Pancreas (tissue), 10 donors: ENCODE measurements around the gene FHIT. TPM values are rescaled to one million over a fixed set of nuclear protein-coding genes. Genes with fewer than 3 reads are reported as not detected.

Source experiments
- ATAC-seq, 4 donors: fragments of 200-7000 bp; cut with Tn5 transposase; one replicate each; pipeline versions ENCODE4 v1.8.0 to v1.9.1; 2020; ENCODE audit warnings: mild to moderate bottlenecking in 4 of 4, moderate library complexity in 4 of 4
- DNase-seq, 6 donors: peaks; one replicate each; pipeline ENCODE4 v3.0.0-alpha.2; 2020
- FAIRE-seq: peaks from 2 replicates; lab custom pipeline; 2012; peaks lifted over from hg19 to GRCh38; lab: Jason Lieb, UNC
- H3K27ac ChIP-seq, 4 donors: fragments of 200-600 bp; sonication (generic); 1 replicate in 3 of 4; 2 replicates in 1 of 4; pipeline versions ENCODE4 v1.5.0 to v1.8.0; 2020
- H3K27me3 ChIP-seq, 4 donors: fragments of 200-600 bp; one replicate each; pipeline ENCODE4 v1.8.0; 2021
- H3K36me3 ChIP-seq, 3 donors: fragments of 200-600 bp; sonication (generic) in 1 of 3; one replicate each; pipeline versions ENCODE4 v1.5.0 to v1.8.0; 2020 to 2021
- H3K4me1 ChIP-seq, 3 donors: fragments of 200-600 bp; one replicate each; pipeline ENCODE4 v1.8.0; 2021
- H3K4me3 ChIP-seq, 4 donors: fragments of 200-600 bp; sonication (generic) in 2 of 4; one replicate each; pipeline versions ENCODE4 v1.5.0 to v1.8.0; 2020 to 2021
- H3K9me3 ChIP-seq, 4 donors: fragments of 200-600 bp; one replicate each; pipeline ENCODE4 v1.8.0; 2021
- CTCF ChIP-seq, 4 donors: fragments of 200-600 bp; sonication (generic) in 3 of 4; IDR thresholded peaks; one replicate each; pipeline versions ENCODE4 v1.5.0 to v1.8.0; 2021; ENCODE audit warnings: antibody characterized with exemption in 4 of 4
- WGBS, 2 donors: extraction: QIAGEN DNeasy Blood & Tissue Kit; methylation state at CpG; one replicate each; pipeline ENCODE4 v1.1.7; 2013; 5-methylcytosine and 5-hydroxymethylcytosine counted together
- intact Hi-C, 3 donors: fragments of 100-400 bp; cut with DNase I; formaldehyde crosslinking; loops; one replicate each; pipeline versions ENCODE4 v1.11.1 to v1.14.2; 2022
- polyA plus RNA-seq, 2 donors: library from polyadenylated mRNA; stranded (reverse); fragments of 200-250 nt; gene quantifications; one replicate each; pipeline ENCODE4 v1.2.3, GENCODE V29; 2013
- total RNA-seq, 6 donors: library from RNA; stranded (reverse); fragmentation: NEBNext Ultra II Directional in 4 of 6; extraction: Animal tissue kit (Norgen Biotek cat#: 25700) in 4 of 6; gene quantifications; one replicate each; pipeline versions ENCODE4 v1.2.1 to v1.2.4, GENCODE V29; 2021 to 2023
- donor health status: healthy with polysubstance abuse.
- donor health status: DM: no; HTN: no; CAD: no; lungs with moderate emphysema.
- donor health status: DM: no; HTN: no; CAD: no.
- donor health status: control.
- donor health status: control.
- donor health status: Bipolar disorder and iron deficiency.
- donor health status: DM: yes; HTN: yes; CAD: no.
- donor health status: DM: no; HTN: no; CAD: no.
- donor health status: DM: no; HTN: no; CAD: no.
- donor health status: DM: yes; HTN: yes; CAD: no.

The FHIT gene
- total and polyA plus RNA-seq, 8 donors: 4.8 to 15.7 (median 8.0) TPM

- ATAC-seq: no peak
- Histone ChIP-seq H3K4me3 (no peak overlapping the region), H3K9me3 (no peaks in the 10 kb centered on the region), H3K4me1 (no peaks in the 10 kb centered on the region), H3K27ac (no peak overlapping the region), H3K27me3 (no peaks in the 10 kb centered on the region), H3K36me3 (no peaks in the 10 kb centered on the region)
- DNase-seq: no peak
- no peak for TF ChIP-seq CTCF (IDR thresholded peaks at IDR 0.05)
- no peak for FAIRE-seq
- intact Hi-C loops: no loop called here
- 94 to 96% methylated on average over 3 of the region's 3 CpGs for WGBS, 2 donors
These were observed 491.1 kb downstream of the FHIT start for GRCh38 chr3:60760145-60760544.

GRCh38 chr3:60759439-60759838 is 491.8 kb downstream of the FHIT start:
- H3K36me3 ChIP-seq: no peaks in the 10 kb centered on the region
- no peaks in the 10 kb centered on the region for H3K9me3 ChIP-seq
- no peaks in the 10 kb centered on the region for H3K4me1 ChIP-seq
- 95% methylated on average over 3 of the region's 3 CpGs for WGBS, 2 donors
- no peak for ATAC-seq
- no peak for TF ChIP-seq CTCF (IDR thresholded peaks at IDR 0.05)
- no peaks in the 10 kb centered on the region for H3K27me3 ChIP-seq
- intact Hi-C loops: no loop called here
- no peak for FAIRE-seq
- DNase-seq: no peak
- no peak overlapping the region for H3K4me3 ChIP-seq
- H3K27ac ChIP-seq: no peak overlapping the region

GRCh38 chr3:60758831-60759230 is 492.4 kb downstream of the FHIT start:
- ATAC-seq (no peak), FAIRE-seq (no peak), DNase-seq (no peak)
- Histone ChIP-seq H3K4me1 (no peaks in the 10 kb centered on the region), H3K4me3 (no peak overlapping the region), H3K27ac (no peak overlapping the region), H3K9me3 (no peaks in the 10 kb centered on the region), H3K27me3 (no peaks in the 10 kb centered on the region), H3K36me3 (no peaks in the 10 kb centered on the region)
- TF ChIP-seq CTCF (IDR thresholded peaks at IDR 0.05): no peak
- intact Hi-C loops: no loop called here
- 94 to 100% methylated on average over 5 of the region's 5 CpGs for WGBS, 2 donors

GRCh38 chr3:60758171-60758570 is 493.1 kb downstream of the FHIT start:
- intact Hi-C loops: no loop called here
- no peak for FAIRE-seq
- WGBS, 2 donors: 77 to 84% methylated on average over 2 of the region's 2 CpGs

GRCh38 chr3:60757724-60758123 is 493.5 kb downstream of the FHIT start:
- ATAC-seq (no peak), DNase-seq (no peak), FAIRE-seq (no peak)
- intact Hi-C loops: no loop called here
- no peak overlapping the region for H3K4me3 ChIP-seq
- no peaks in the 10 kb centered on the region for H3K36me3 ChIP-seq
- no peak for TF ChIP-seq CTCF (IDR thresholded peaks at IDR 0.05)
- WGBS, 2 donors: 77 to 84% methylated on average over 6 of the region's 6 CpGs
- H3K27me3 ChIP-seq: no peaks in the 10 kb centered on the region
- no peak overlapping the region for H3K27ac ChIP-seq
- H3K9me3 ChIP-seq: no peaks in the 10 kb centered on the region
- H3K4me1 ChIP-seq: no peaks in the 10 kb centered on the region

More at GRCh38 chr3:60758171-60758570, 493.1 kb downstream of the FHIT start:
- no peaks in the 10 kb centered on the region for H3K9me3 ChIP-seq
- H3K36me3 ChIP-seq: no peaks in the 10 kb centered on the region
- no peak for TF ChIP-seq CTCF (IDR thresholded peaks at IDR 0.05)
- H3K4me1 ChIP-seq: no peaks in the 10 kb centered on the region
- ATAC-seq: no peak
- DNase-seq: no peak
- no peak overlapping the region for H3K27ac ChIP-seq
- no peak overlapping the region for H3K4me3 ChIP-seq
- no peaks in the 10 kb centered on the region for H3K27me3 ChIP-seq
